CD4-positive, alpha-beta T cell (primary cell): ENCODE measurements around the gene FGG. TPM values are rescaled to one million over a fixed set of nuclear protein-coding genes. Genes with fewer than 3 reads are reported as not detected.

Source experiments
- ATAC-seq: fragments of 200-7000 bp; cut with Tn5 transposase; one replicate; pipeline ENCODE4 v1.10.0; 2022; ENCODE audit warnings: mild to moderate bottlenecking; ENCODE audit not compliant: poor library complexity
- CTCF ChIA-PET: fragments of 350-600 bp; sonication (Branson Sonifier 250); formaldehyde crosslinking; loops from one replicate; lab custom pipeline; 2021; ENCODE audit warnings: antibody characterized with exemption, inconsistent platforms; lab: Charles Lee
- POLR2A ChIA-PET: fragments of 350-600 bp; sonication (Branson Sonifier 250); formaldehyde crosslinking; loops from one replicate; lab custom pipeline; 2021; ENCODE audit warnings: antibody characterized with exemption, inconsistent platforms; lab: Charles Lee
- DNase-seq, 14 experiments: peaks; one replicate each; pipeline ENCODE4 v3.0.0-alpha.2; 2013 to 2020; ENCODE audit warnings: mixed read lengths in 2 of 14
- H3K27ac ChIP-seq, 2 donors: one replicate each; pipeline versions ENCODE4 v1.5.1 to v1.7.0; 2013; ENCODE audit warnings: low read length in 2 of 2, low read depth in 1 of 2, mild to moderate bottlenecking in 1 of 2
- H3K27me3 ChIP-seq, 2 experiments: 1 replicate in 1 of 2; 2 replicates in 1 of 2; pipeline versions ENCODE4 v1.6.1 to v1.7.0; 2013; ENCODE audit warnings: low read length in 2 of 2, control low read depth in 1 of 2, mild to moderate bottlenecking in 1 of 2, moderate library complexity in 1 of 2; ENCODE audit not compliant: insufficient read depth in 2 of 2, control insufficient read depth in 1 of 2
- H3K36me3 ChIP-seq: one replicate; pipeline ENCODE4 v1.6.1; 2013; ENCODE audit warnings: low read length, control low read depth; ENCODE audit not compliant: insufficient read depth
- H3K4me1 ChIP-seq: one replicate; pipeline ENCODE4 v1.6.1; 2013; ENCODE audit warnings: low read length, control low read depth; ENCODE audit not compliant: insufficient read depth
- H3K4me3 ChIP-seq: one replicate; pipeline ENCODE4 v1.5.1; 2013; ENCODE audit warnings: mild to moderate bottlenecking, low read length, moderate library complexity
- H3K9me3 ChIP-seq, 2 experiments: 1 replicate in 1 of 2; 2 replicates in 1 of 2; pipeline versions ENCODE4 v1.6.1 to v1.7.0; 2013; ENCODE audit warnings: low read length in 2 of 2, mild to moderate bottlenecking in 2 of 2, control low read depth in 1 of 2, moderate library complexity in 1 of 2; ENCODE audit not compliant: control insufficient read depth in 1 of 2, insufficient read depth in 1 of 2
- H3K27ac Mint-ChIP-seq: one replicate; pipeline ENCODE4 v1.8.0; 2020; ENCODE audit warnings: mixed read lengths
- H3K27me3 Mint-ChIP-seq: one replicate; pipeline ENCODE4 v1.8.0; 2021; ENCODE audit warnings: mixed read lengths
- H3K36me3 Mint-ChIP-seq: one replicate; pipeline ENCODE4 v1.8.0; 2021; ENCODE audit warnings: low read depth, mixed read lengths
- H3K4me1 Mint-ChIP-seq: one replicate; pipeline ENCODE4 v1.8.0; 2021; ENCODE audit warnings: low read depth, mixed read lengths
- H3K4me3 Mint-ChIP-seq: one replicate; pipeline ENCODE4 v1.8.0; 2020; ENCODE audit warnings: mild to moderate bottlenecking, mixed read lengths
- H3K9me3 Mint-ChIP-seq: one replicate; pipeline ENCODE4 v1.8.0; 2020; ENCODE audit warnings: mixed read lengths
- CTCF ChIP-seq: fragments of 200-600 bp; IDR thresholded peaks from one replicate; pipeline ENCODE4 v1.8.0; 2022; ENCODE audit warnings: antibody characterized with exemption, mild to moderate bottlenecking
- intact Hi-C, 2 experiments: fragments of 100-400 bp; cut with DNase I in 1 of 2; cut with micrococcal nuclease in 1 of 2; formaldehyde crosslinking; loops; one replicate each; pipeline versions ENCODE4 v1.15.1 to v1.9.0; 2023 to 2025; cut with DNase I, micrococcal nuclease
- total RNA-seq, 174 experiments: library from RNA in 2 of 174; stranded (reverse) in 2 of 174; gene quantifications; one replicate each; pipeline ENCODE4 v1.2.3 and lab custom pipeline; 2021 to 2026

Gene FGG
- total RNA-seq, 2 experiments from 2014 or later, result not detected

- ChIA-PET CTCF (no interaction called here), POLR2A (no interaction called here)
- no peak for DNase-seq
- Mint-ChIP-seq H3K27ac (no peak overlapping the region), H3K4me3 (no peak overlapping the region), H3K9me3 (no peaks in the 10 kb centered on the region), H3K27me3 (peaks cover 21% of the 10 kb centered on the region), H3K36me3 (no peaks in the 10 kb centered on the region), H3K4me1 (no peaks in the 10 kb centered on the region)
- intact Hi-C loops, result no loop called here
- H3K27me3 ChIP-seq, result no peaks in the 10 kb centered on the region
- H3K4me3 ChIP-seq, result no peak overlapping the region
- no peaks in the 10 kb centered on the region for H3K9me3 ChIP-seq
- no peak overlapping the region for H3K27ac ChIP-seq
- H3K4me1 ChIP-seq, result no peaks in the 10 kb centered on the region
- ATAC-seq, result no peak
- no peak for TF ChIP-seq CTCF
- no peaks in the 10 kb centered on the region for H3K36me3 ChIP-seq
Measured at GRCh38 chr4:154566639-154567204, 45.7 kb downstream of the FGG start.

- H3K27me3 Mint-ChIP-seq, result peaks cover 20% of the 10 kb centered on the region
- intact Hi-C loops, result no loop called here
Measured at GRCh38 chr4:154565704-154566103, 46.8 kb downstream of the FGG start.

GRCh38 chr4:154564311-154564710 is 48.1 kb downstream of the FGG start:
- Histone ChIP-seq H3K36me3 (no peaks in the 10 kb centered on the region), H3K4me1 (no peaks in the 10 kb centered on the region), H3K27me3 (no peaks in the 10 kb centered on the region), H3K9me3 (no peaks in the 10 kb centered on the region), H3K4me3 (no peak overlapping the region), H3K27ac (no peak overlapping the region)
- DNase-seq (no peak), ATAC-seq (no peak)
- TF ChIP-seq CTCF, result no peak
- H3K4me1 Mint-ChIP-seq, result no peaks in the 10 kb centered on the region
- no peak overlapping the region for H3K27ac Mint-ChIP-seq
- H3K27me3 Mint-ChIP-seq, result peaks cover 21% of the 10 kb centered on the region
- ChIA-PET POLR2A (no interaction called here), CTCF (interaction anchor here (0.8 kb wide), 1 partner anchor 12 kb away, joined by 3 read pairs; no protein-coding TSS in a partner anchor)
- intact Hi-C loops, result no loop called here
- no peaks in the 10 kb centered on the region for H3K36me3 Mint-ChIP-seq
- H3K4me3 Mint-ChIP-seq, result no peak overlapping the region
- H3K9me3 Mint-ChIP-seq, result no peaks in the 10 kb centered on the region

More at GRCh38 chr4:154565704-154566103, 46.8 kb downstream of the FGG start:
- Histone ChIP-seq H3K9me3 (no peaks in the 10 kb centered on the region), H3K27ac (no peak overlapping the region), H3K4me1 (no peaks in the 10 kb centered on the region), H3K4me3 (no peak overlapping the region), H3K36me3 (no peaks in the 10 kb centered on the region), H3K27me3 (no peaks in the 10 kb centered on the region)
- Mint-ChIP-seq H3K4me3 (no peak overlapping the region), H3K36me3 (no peaks in the 10 kb centered on the region), H3K27ac (no peak overlapping the region), H3K4me1 (no peaks in the 10 kb centered on the region), H3K9me3 (no peaks in the 10 kb centered on the region)
- no peak for TF ChIP-seq CTCF
- ATAC-seq (no peak), DNase-seq (no peak)
- ChIA-PET CTCF (interaction anchor here (0.6 kb wide), 1 partner anchor 17 kb away, joined by 3 read pairs; no protein-coding TSS in a partner anchor), POLR2A (no interaction called here)
